Astrocyte of the cerebellum (primary cell): ENCODE data around the gene TYW1B.
A peak's percentile ranks its signal among the peaks of the same experiment; 100 is the strongest.
"Not testable (repeated sequence)": the region's sequence is repeated elsewhere in the genome, so short reads cannot be mapped to it uniquely, and the experiment has no call there.

ENCODE experiments used
- DNase-seq: peaks from one replicate; pipeline ENCODE4 v3.0.0-alpha.2; 2011; ENCODE audit warnings: low read depth
- H3K4me3 ChIP-seq: 2 replicates; pipeline ENCODE4 v1.5.1; 2011; ENCODE audit warnings: mild to moderate bottlenecking, low read depth, low read length, moderate library complexity
- CTCF ChIP-seq: IDR thresholded peaks from 2 replicates; pipeline ENCODE4 v1.5.1; 2012; ENCODE audit warnings: low read length, low read depth, moderate library complexity, mild to moderate bottlenecking; ENCODE audit errors: missing control alignments
- in situ Hi-C: cut with HindIII; loops from 2 replicates; pipeline ENCODE4 v1.10.0; 2017; ENCODE audit warnings: low sequenced_read_pairs

The TYW1B gene

GRCh38 chr7:72676880-72677279 is 151.1 kb downstream of the TYW1B start:
- H3K4me3 ChIP-seq, in situ Hi-C loops, DNase-seq: not testable (repeated sequence)

- H3K4me3 ChIP-seq, in situ Hi-C loops: not testable (repeated sequence)
Measured at GRCh38 chr7:72676086-72676690, 151.8 kb downstream of the TYW1B start.

GRCh38 chr7:72675686-72676085 is 152.3 kb downstream of the TYW1B start:
- DNase-seq, in situ Hi-C loops, H3K4me3 ChIP-seq: not testable (repeated sequence)

More at GRCh38 chr7:72676086-72676690, 151.8 kb downstream of the TYW1B start:
- not testable (repeated sequence) for DNase-seq

- in situ Hi-C loops: no loop called here
- DNase-seq: no peak
- TF ChIP-seq CTCF: no peak
- H3K4me3 ChIP-seq: no peak overlapping the region
Measured at GRCh38 chr7:72674394-72674793, 153.6 kb downstream of the TYW1B start.

DNA sequence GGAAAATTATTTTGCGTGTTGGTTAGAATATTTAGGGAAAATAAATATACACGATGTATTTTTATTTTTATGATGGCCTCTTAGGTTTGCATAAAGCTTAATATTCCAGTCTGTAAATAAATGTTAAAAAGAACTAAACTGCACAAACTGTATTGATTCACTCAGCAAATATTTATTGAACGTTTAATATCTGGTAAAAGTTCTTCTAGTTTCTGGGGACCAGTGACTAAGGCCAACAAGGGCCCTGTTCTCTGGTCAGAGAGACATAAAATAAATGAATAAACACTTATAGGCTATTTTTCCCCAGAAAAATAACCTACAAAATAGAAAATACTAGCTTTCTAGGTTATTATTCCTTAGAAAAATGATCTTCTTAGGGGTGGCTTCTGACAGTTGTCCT is 157.2 kb downstream of the TYW1B start:
- H3K4me3 ChIP-seq, in situ Hi-C loops, DNase-seq: not testable (repeated sequence)

DNA sequence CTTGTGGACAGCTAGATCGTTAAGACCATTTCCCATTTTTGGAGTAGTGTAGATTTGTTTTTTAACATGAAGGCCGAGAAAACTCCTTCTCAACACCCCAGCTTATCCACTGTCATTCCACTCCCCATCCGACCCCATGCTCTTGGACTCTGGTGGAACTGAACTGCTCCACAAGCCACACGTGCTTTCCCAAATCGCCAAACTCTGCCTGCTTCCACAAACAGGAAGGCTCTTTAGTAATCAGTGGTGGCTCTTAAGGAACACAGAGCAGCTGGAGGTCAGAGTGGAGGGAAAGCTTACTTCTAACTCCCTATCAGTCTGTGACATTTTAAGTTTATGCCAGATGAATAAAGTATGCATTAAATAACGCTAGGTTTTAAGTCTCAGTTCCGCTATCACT is 159.6 kb downstream of the TYW1B start:
- in situ Hi-C loops, DNase-seq, H3K4me3 ChIP-seq: not testable (repeated sequence)

DNA sequence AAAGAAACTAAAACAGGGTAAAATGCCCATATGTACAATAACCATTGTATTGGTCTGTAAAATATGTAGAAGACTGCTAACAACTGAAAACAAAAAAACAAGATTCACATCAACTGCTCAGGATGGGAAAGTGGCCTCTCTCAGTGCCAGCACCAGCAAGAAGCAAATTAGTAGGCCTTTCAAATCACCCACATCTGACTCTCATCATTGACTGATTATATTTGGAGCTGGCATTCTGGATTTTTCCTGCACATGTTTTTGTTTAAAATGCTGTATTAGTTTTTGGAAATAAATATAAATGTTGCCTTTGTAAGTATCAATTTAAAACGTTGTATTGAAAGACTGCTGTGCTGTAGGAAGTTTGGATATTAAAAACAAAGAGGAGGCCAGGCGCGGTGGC is 161.0 kb downstream of the TYW1B start:
- H3K4me3 ChIP-seq, in situ Hi-C loops, DNase-seq: not testable (repeated sequence)

- in situ Hi-C loops, DNase-seq, H3K4me3 ChIP-seq: not testable (repeated sequence)
Measured at GRCh38 chr7:72648574-72648973, 179.4 kb downstream of the TYW1B start.

GRCh38 chr7:72643708-72644107 is 184.3 kb downstream of the TYW1B start:
- in situ Hi-C loops, DNase-seq, H3K4me3 ChIP-seq: not testable (repeated sequence)

- DNase-seq, H3K4me3 ChIP-seq, in situ Hi-C loops: not testable (repeated sequence)
Measured at GRCh38 chr7:72641485-72642248, 186.3 kb downstream of the TYW1B start.

DNA sequence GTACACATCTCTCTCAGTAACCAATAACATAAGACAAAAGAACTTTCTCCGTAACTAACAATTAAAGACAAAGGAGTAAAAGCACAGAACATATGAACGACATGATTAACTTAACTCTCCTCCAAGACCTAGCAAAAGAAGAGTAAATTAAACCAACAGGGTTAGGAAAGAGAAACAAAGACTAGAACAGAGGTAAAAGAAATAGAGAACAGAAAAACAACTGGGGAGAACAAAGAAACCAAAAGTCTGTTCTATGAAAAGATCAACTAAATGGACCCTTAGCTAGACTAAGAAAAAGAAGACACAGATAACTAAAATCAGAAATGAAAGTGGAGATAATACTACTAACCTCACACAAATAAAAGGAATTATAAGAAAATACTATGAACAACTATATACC is 187.3 kb downstream of the TYW1B start:
- in situ Hi-C loops, H3K4me3 ChIP-seq, DNase-seq: not testable (repeated sequence)

GRCh38 chr7:72635273-72635908 is 192.6 kb downstream of the TYW1B start:
- in situ Hi-C loops, H3K4me3 ChIP-seq, DNase-seq: not testable (repeated sequence)
- peak; percentile 48 for TF ChIP-seq CTCF

- H3K4me3 ChIP-seq, DNase-seq, in situ Hi-C loops: not testable (repeated sequence)
Measured at GRCh38 chr7:72632765-72633292, 195.2 kb downstream of the TYW1B start.

- in situ Hi-C loops: not testable (repeated sequence)
Measured at GRCh38 chr7:72628375-72628774, 199.6 kb downstream of the TYW1B start.

GRCh38 chr7:72626428-72627011 is 201.5 kb downstream of the TYW1B start:
- in situ Hi-C loops, H3K4me3 ChIP-seq, DNase-seq: not testable (repeated sequence)

More at GRCh38 chr7:72628375-72628774, 199.6 kb downstream of the TYW1B start:
- not testable (repeated sequence) for DNase-seq, H3K4me3 ChIP-seq
